IPS DF 6.9 (cell line): ENCODE measurements around the gene SLC35F3.
"Not testable (repeated sequence)": the region's sequence is repeated elsewhere in the genome, so short reads cannot be mapped to it uniquely, and the experiment has no call there.

Source experiments
- DNase-seq: peaks from one replicate; pipeline ENCODE4 v3.0.0-alpha.2; 2013; ENCODE audit warnings: low read depth, low spot score
- H3K27ac ChIP-seq: one replicate; pipeline ENCODE4 v1.5.1; 2013; ENCODE audit warnings: low read length, control low read depth
- H3K27me3 ChIP-seq: 2 replicates; pipeline ENCODE4 v1.6.1; 2013; ENCODE audit warnings: mild to moderate bottlenecking, low read length; ENCODE audit not compliant: control insufficient read depth, insufficient read depth
- H3K36me3 ChIP-seq: 2 replicates; pipeline ENCODE4 v1.6.1; 2013; ENCODE audit warnings: low read length; ENCODE audit not compliant: control insufficient read depth, insufficient read depth
- H3K4me1 ChIP-seq: 2 replicates; pipeline ENCODE4 v1.6.1; 2013; ENCODE audit warnings: low read length; ENCODE audit not compliant: control insufficient read depth, insufficient read depth
- H3K4me3 ChIP-seq: 2 replicates; pipeline ENCODE4 v1.5.1; 2013; ENCODE audit warnings: mild to moderate bottlenecking, low read length
- H3K9me3 ChIP-seq: 2 replicates; pipeline ENCODE4 v1.6.1; 2013; ENCODE audit warnings: low read length, inconsistent platforms; ENCODE audit not compliant: control insufficient read depth, insufficient read depth
- WGBS: extraction: QIAGEN DNeasy Blood & Tissue Kit; methylation state at CpG from one replicate; pipeline ENCODE4 v1.1.7; 2013; ENCODE audit warnings: mixed read lengths, missing lambda C conversion rate; ENCODE audit not compliant: insufficient read length, insufficient coverage; 5-methylcytosine and 5-hydroxymethylcytosine counted together

SLC35F3 gene

DNA sequence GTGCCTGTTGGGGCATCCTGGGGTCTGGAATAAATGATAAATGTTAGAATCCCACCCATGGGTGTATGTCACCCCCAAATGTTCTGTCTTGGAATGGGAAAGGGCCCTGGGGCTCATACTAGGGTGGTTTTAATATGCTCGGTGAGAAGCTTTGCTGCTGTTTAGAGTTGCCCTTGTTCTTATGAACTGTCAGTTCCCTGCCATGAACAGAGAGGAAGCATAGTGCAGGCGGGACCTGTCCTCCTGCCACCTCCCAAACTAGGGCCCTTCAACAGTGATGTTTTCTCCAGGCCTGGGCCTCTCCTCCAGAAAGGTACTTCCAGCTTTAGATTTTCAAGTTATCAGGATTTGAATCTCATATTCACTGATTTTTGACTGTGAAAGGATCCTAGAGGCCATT, 388.1 kb downstream of the SLC35F3 start:
- H3K9me3 ChIP-seq, result no peaks in the 10 kb centered on the region
- no CpG with 5 or more reads among the region's 2 CpGs for WGBS
- no peak for DNase-seq
- no peaks in the 10 kb centered on the region for H3K36me3 ChIP-seq
- H3K27ac ChIP-seq, result no peak overlapping the region
- no peaks in the 10 kb centered on the region for H3K4me1 ChIP-seq
- H3K4me3 ChIP-seq, result no peak overlapping the region
- no peaks in the 10 kb centered on the region for H3K27me3 ChIP-seq

DNA sequence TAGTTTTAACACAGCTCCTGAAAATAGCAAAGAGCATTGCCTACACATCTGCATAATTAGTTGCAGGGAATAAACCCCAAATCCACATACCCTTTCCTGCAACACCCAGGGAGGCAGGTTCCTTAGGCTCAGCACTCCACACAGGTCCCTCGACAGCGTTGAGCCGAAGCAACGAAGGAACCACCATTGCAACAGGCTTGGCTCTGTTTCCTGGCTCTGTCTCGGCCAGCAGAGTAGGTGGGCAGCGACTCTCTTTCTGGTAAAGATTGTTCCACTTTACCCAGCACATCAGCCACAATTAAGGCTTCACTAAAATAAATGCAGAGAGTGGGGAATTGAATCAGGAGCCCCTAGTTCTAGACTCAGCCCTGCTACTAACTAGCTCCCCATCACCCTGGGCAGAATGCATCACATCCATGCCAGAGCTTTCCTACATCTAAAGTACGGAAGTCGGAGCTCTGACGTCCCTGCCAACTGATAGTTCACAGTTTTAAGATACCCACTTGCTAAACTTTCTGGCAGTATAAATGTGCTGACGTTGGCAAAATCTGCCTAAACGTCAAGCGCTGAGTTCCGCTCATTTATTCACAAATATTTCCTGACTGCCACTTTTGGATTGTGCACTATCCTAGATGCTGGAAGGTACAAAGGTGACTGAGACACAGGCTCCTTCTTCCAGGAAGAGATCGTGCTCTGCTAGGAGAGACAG, 389.8 kb downstream of the SLC35F3 start:
- no peak overlapping the region for H3K4me3 ChIP-seq
- DNase-seq, result no peak
- WGBS, result no CpG with 5 or more reads among the region's 14 CpGs
- no peaks in the 10 kb centered on the region for H3K36me3 ChIP-seq
- H3K27ac ChIP-seq, result no peak overlapping the region
- no peaks in the 10 kb centered on the region for H3K27me3 ChIP-seq
- H3K4me1 ChIP-seq, result no peaks in the 10 kb centered on the region
- H3K9me3 ChIP-seq, result no peaks in the 10 kb centered on the region

DNA sequence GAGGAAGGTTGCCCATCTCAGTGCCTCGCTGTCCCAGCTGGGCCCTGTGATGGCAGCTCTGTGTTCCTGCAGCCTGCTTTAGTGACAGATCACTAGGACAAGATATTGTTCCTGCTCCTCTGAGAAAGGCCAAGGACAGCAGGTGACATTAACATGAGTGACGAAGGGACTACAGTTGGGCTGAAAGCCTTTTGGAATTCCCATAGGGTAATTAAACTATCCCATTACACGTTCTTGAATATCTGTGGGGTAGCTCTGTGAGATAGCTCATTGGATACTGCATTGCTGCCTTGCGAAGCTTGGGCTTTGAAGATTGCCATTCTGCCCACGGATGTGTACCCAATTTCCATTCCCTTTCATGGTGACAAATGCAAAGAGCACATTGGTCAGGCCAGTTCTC, 390.6 kb downstream of the SLC35F3 start:
- no CpG with 5 or more reads among the region's 5 CpGs for WGBS
- no peaks in the 10 kb centered on the region for H3K36me3 ChIP-seq
- H3K4me1 ChIP-seq, result no peaks in the 10 kb centered on the region
- H3K9me3 ChIP-seq, result no peaks in the 10 kb centered on the region
- no peak overlapping the region for H3K4me3 ChIP-seq
- H3K27me3 ChIP-seq, result no peaks in the 10 kb centered on the region
- H3K27ac ChIP-seq, result no peak overlapping the region
- no peak for DNase-seq

DNA sequence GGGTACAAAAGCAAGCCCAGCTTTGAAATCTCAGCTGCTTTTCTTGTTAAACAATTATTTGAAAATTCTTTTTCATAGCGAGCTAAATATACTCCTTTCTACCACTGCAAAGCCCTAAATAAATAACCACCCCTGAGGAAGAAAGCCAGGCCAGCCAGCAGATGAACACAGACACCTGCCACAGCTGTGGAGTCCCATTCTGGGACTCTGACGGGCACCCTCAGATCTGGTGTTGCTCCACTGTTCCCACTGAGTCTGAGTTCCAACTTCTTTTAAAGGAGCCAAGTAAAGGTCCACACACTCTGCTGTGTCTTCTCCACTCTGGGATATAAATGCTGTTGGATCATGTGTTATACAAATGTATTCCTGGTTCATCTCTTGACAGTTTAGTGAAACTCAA, 391.1 kb downstream of the SLC35F3 start:
- Histone ChIP-seq H3K27ac (no peak overlapping the region), H3K36me3 (no peaks in the 10 kb centered on the region), H3K9me3 (no peaks in the 10 kb centered on the region), H3K4me1 (no peaks in the 10 kb centered on the region), H3K4me3 (no peak overlapping the region), H3K27me3 (no peaks in the 10 kb centered on the region)
- no peak for DNase-seq
- no CpG with 5 or more reads among the region's 2 CpGs for WGBS

DNA sequence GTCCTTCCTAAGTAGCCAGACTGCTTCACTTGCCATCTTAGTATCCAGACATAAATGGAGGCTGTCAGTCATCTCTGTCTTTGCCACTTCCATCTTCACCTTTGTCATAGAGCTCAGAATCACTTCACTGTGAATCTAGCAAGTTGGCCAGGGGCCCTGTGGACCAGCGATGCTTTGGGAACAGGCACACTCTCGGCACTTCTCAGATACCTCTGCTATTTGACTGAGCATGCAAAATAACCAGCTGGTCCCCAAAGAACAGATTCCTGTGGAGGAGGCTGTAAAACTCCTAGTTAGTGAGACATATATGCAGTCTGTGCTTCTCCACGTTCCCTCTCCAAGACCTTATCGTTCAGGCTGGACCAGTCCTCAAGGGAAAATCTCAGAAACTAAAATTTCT, 392.0 kb downstream of the SLC35F3 start:
- Histone ChIP-seq H3K4me1 (no peaks in the 10 kb centered on the region), H3K4me3 (no peak overlapping the region), H3K9me3 (no peaks in the 10 kb centered on the region), H3K27me3 (no peaks in the 10 kb centered on the region), H3K36me3 (no peaks in the 10 kb centered on the region), H3K27ac (no peak overlapping the region)
- DNase-seq, result no peak
- no CpG with 5 or more reads among the region's 4 CpGs for WGBS

DNA sequence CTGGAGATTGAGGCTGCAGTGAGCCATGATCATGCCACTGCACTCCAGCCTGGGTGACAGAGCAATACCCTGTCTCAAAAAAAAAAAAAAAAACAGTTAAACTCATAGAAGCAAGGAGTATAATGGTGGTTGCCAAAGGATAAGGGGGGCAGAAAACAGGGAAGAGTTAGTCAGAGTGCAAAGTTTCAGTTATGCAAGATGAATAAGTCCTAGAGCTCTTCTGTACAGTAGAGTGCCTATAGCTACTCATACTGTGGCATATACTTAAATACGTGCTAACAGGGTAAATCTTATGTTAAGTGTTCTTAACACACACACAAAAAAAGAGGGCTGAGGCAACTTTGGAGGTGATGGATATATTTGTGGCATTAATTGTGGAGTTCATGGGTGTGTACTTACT, 393.2 kb downstream of the SLC35F3 start:
- Histone ChIP-seq H3K27me3 (no peaks in the 10 kb centered on the region), H3K36me3 (no peaks in the 10 kb centered on the region), H3K9me3 (no peaks in the 10 kb centered on the region), H3K27ac (no peak overlapping the region), H3K4me1 (no peaks in the 10 kb centered on the region), H3K4me3 (no peak overlapping the region)
- DNase-seq, result no peak
- WGBS, result no CpG with 5 or more reads among the region's 1 CpG

DNA sequence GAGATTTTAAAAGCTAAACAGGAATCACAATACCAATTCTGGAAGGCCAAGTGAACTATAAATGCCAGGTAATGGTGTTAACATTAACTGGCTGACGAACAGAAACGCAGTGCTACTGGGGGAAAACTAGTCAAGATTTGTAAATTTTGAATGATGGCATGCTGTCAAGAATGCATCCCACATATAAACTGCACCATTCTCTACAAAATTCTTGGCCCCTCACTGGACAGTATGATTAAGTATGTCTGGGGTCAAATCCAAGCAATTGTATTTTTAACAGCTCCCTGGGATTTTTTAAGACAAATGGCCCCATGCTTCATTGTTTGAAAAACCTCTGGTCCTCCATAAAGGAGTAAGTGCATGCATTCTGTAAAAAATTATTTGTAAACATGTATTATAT, 395.6 kb downstream of the SLC35F3 start:
- no CpG with 5 or more reads among the region's 2 CpGs for WGBS
- no peaks in the 10 kb centered on the region for H3K9me3 ChIP-seq
- DNase-seq, result no peak
- no peaks in the 10 kb centered on the region for H3K27me3 ChIP-seq
- no peaks in the 10 kb centered on the region for H3K4me1 ChIP-seq
- no peaks in the 10 kb centered on the region for H3K36me3 ChIP-seq
- no peak overlapping the region for H3K4me3 ChIP-seq
- H3K27ac ChIP-seq, result no peak overlapping the region

DNA sequence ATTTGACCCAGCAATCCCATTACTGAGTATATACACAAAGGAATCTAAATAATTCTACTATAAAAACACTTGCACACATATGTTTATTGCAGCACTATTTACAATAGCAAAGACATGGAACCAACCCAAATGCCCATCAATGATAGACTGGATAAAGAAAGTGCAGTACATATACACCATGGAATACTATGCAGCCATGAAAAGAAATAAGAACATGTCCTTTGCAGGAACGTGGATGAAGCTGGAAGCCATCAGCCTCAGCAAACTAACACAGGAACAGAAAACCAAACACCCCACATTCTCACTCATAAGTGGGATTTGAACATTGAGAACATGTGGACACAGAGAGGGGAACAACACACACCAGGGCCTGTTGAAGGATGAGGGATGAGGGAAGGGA, 397.2 kb downstream of the SLC35F3 start:
- H3K4me3 ChIP-seq, H3K36me3 ChIP-seq, H3K4me1 ChIP-seq, H3K27ac ChIP-seq, H3K9me3 ChIP-seq, DNase-seq, H3K27me3 ChIP-seq: not testable (repeated sequence)
- WGBS, result no CpG with 5 or more reads among the region's 1 CpG

DNA sequence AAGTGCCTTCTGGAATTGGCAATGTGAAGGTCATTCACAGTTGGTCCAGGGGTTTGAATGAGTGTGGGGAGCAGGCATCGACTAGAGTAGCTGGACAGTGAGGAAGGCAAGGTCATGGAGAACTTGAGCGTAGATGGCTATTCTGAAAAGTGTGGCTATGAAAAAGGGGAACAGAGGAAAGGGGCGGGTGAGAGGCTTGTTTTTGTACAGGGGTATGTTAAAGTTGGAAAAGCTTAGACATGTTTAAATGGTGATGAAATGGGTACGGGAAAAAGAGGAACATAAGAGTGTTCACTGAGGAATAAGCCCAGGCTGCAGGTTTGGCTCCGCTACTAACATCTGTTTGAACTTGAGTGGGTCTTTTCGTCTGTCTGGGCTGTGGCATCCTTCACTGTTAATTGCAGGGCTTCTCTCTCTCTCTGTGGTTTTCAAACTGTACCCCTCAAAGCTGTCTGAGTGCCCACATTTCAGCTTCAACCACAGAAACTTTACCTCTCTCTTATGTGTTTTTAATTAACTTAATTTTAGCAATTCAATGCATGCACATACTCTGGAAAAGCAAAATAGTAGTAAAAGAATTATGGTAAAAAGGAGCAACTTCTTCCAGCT, 398.0 kb downstream of the SLC35F3 start:
- Histone ChIP-seq H3K27ac (no peak overlapping the region), H3K27me3 (no peaks in the 10 kb centered on the region), H3K36me3 (no peaks in the 10 kb centered on the region), H3K4me1 (no peaks in the 10 kb centered on the region), H3K4me3 (no peak overlapping the region), H3K9me3 (no peaks in the 10 kb centered on the region)
- DNase-seq, result no peak
- 100% methylated on average over 2 of the region's 6 CpGs for whole genome bisulfite sequencing

DNA sequence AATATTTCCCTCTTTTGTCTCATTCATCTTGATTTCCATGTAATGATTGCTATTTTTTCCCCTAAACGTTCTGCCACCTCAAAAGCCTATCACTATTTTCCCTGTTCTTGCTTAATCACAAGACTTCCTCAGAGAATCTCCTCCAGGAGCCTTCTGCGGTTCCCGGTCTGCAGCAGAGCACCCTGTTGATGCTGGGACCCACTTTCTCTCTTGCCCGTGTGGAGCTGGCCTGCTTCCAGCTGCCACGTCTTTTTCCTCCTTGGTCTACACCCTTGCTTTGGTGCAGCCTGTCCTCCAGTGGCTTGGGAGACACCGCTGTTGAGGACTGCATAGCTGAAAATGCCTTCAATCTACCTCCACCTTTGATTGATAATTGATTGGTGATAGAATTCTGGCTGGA, 398.8 kb downstream of the SLC35F3 start:
- WGBS, result no CpG with 5 or more reads among the region's 6 CpGs

DNA sequence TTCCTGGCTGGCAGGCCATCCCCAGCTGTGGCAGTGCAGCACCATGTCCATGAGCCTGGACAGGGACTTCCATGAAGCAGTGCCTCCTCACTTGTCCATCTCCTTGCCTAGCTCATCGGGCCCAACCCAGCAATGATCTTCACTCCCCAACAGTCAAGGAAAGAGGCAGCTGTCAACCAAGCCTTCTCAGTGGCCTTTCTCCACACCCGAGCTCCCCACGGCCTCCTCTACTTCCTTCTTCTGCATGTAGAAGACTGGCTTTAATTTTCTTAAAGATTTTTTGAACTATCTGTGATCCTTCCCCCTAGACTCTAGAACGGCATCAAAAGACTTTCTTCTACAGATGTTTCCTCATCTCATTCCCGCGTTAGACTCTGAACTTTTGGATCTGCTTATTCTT, 403.2 kb downstream of the SLC35F3 start:
- Histone ChIP-seq H3K27me3 (no peaks in the 10 kb centered on the region), H3K27ac (no peak overlapping the region), H3K36me3 (no peaks in the 10 kb centered on the region), H3K4me3 (no peak overlapping the region), H3K4me1 (peaks cover 3% of the 10 kb centered on the region; the same call in 1 of the 2 replicates), H3K9me3 (no peaks in the 10 kb centered on the region)
- no peak for DNase-seq
- no CpG with 5 or more reads among the region's 6 CpGs for WGBS

More for the DNA sequence above, 398.8 kb downstream of the SLC35F3 start:
- no peaks in the 10 kb centered on the region for H3K27me3 ChIP-seq
- no peaks in the 10 kb centered on the region for H3K36me3 ChIP-seq
- H3K4me3 ChIP-seq, result no peak overlapping the region
- H3K27ac ChIP-seq, result no peak overlapping the region
- no peaks in the 10 kb centered on the region for H3K4me1 ChIP-seq
- DNase-seq, result no peak
- no peaks in the 10 kb centered on the region for H3K9me3 ChIP-seq
